Stomach (tissue), 4 donors: ENCODE measurements around the gene CXCL14.

Experiments
- CTCF ChIP-seq, 7 experiments: fragments of 450-650 bp in 4 of 7; fragments of 200-600 bp in 3 of 7; sonication (generic) in 3 of 7; IDR thresholded peaks; one replicate each; pipeline ENCODE4 v1.5.1; 2016 to 2019; ENCODE audit warnings: antibody characterized with exemption in 7 of 7, control low read depth in 2 of 7, mild to moderate bottlenecking in 1 of 7
- POLR2A ChIP-seq, 4 donors: fragments of 450-650 bp; IDR thresholded peaks; one replicate each; pipeline ENCODE4 v1.6.1; 2016; ENCODE audit warnings: antibody characterized with exemption in 4 of 4, control low read depth in 2 of 4, mild to moderate bottlenecking in 1 of 4, moderate library complexity in 1 of 4
- POLR2AphosphoS5 ChIP-seq, 3 donors: sonication (generic); formaldehyde crosslinking; IDR thresholded peaks; one replicate each; pipeline ENCODE4 v1.6.1; 2016; ENCODE audit warnings: antibody characterized with exemption in 3 of 3

GRCh38 chr5:135565266-135565665 is 13.5 kb downstream of the CXCL14 start:
- TF ChIP-seq POLR2A (IDR thresholded peaks at IDR 0.05) (no peak), CTCF (IDR thresholded peaks at IDR 0.05) (no peak), POLR2AphosphoS5 (IDR thresholded peaks at IDR 0.05) (no peak)
